ENCODE results near the gene ARFGAP2.

DNA sequence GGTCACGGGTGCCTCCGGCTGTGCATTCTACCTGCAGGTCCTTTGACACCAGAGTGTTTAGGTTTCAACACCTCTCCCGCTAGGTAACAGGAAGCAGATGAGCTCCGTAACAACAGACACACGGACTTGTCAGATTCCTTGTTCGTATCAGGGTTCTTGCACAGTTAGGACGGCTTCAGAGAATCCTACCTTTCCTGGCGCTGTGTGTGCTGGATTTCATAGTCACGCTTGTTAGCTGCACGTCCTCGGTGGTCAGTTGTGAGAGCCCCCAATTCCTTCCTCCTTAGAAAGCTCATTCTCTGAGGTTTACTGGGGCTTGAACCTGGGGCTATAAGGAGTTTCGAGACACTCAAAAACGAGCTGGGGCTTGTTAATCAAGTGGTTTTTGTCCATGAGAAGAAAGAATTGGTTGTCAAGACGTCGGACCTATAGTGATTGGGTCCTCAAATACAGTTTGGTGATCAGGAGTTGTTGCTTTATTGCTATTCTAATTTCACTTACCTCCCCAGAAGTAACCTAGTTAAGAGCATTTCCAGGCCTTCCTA is 38.8 kb upstream of the ARFGAP2 start:
- TF ChIP-seq POLR2AphosphoS5 (IDR thresholded peaks at IDR 0.05; ENCODE audit: borderline replicate concordance, low read depth, low read length) (no peak), EZH2 (IDR thresholded peaks at IDR 0.05) (no peak), FOXP2 (optimal IDR thresholded peaks at IDR 0.05; ENCODE audit: control extremely low read depth, extremely low read length, insufficient read depth) (no peak)
